CD14-positive monocyte (primary cell): ENCODE measurements around the gene RIPOR3. TPM values are rescaled to one million over a fixed set of nuclear protein-coding genes. Genes with fewer than 3 reads are reported as not detected.

Experiments
- DNase-seq, 3 donors: peaks; one replicate each; pipeline ENCODE4 v3.0.0-alpha.2; 2011 to 2022
- H2AFZ ChIP-seq: 2 replicates; pipeline ENCODE4 v1.6.0; 2012; ENCODE audit warnings: mild to moderate bottlenecking, low read depth, low read length, inconsistent platforms; ENCODE audit not compliant: insufficient read depth, poor library complexity, severe bottlenecking
- H3K27ac ChIP-seq, 2 donors: 1 replicate in 1 of 2; 2 replicates in 1 of 2; pipeline ENCODE4 v1.5.1; 2012 to 2013; ENCODE audit warnings: low read length in 2 of 2, control low read depth in 1 of 2, inconsistent platforms in 1 of 2, low read depth in 1 of 2, mild to moderate bottlenecking in 1 of 2
- H3K27me3 ChIP-seq, 2 donors: one replicate each; pipeline versions ENCODE4 v1.6.0 to v1.6.1; 2011 to 2013; ENCODE audit warnings: low read length in 2 of 2; ENCODE audit not compliant: control insufficient read depth in 2 of 2, insufficient read depth in 2 of 2
- H3K36me3 ChIP-seq, 2 donors: replicated peaks in 1 of 2; 1 replicate in 1 of 2; 2 replicates in 1 of 2; pipeline versions ENCODE4 v1.5.1 to v1.6.1; 2012 to 2013; ENCODE audit warnings: low read length in 2 of 2, control low read depth in 1 of 2, inconsistent platforms in 1 of 2, mild to moderate bottlenecking in 1 of 2; ENCODE audit not compliant: insufficient read depth in 2 of 2, control insufficient read depth in 1 of 2
- H3K4me1 ChIP-seq, 2 donors: 1 replicate in 1 of 2; 2 replicates in 1 of 2; pipeline versions ENCODE4 v1.5.1 to v1.6.1; 2012 to 2013; ENCODE audit warnings: low read length in 2 of 2, control low read depth in 1 of 2, inconsistent platforms in 1 of 2, mild to moderate bottlenecking in 1 of 2, moderate library complexity in 1 of 2; ENCODE audit not compliant: insufficient read depth in 2 of 2, control insufficient read depth in 1 of 2
- H3K4me2 ChIP-seq: replicated peaks from 2 replicates; pipeline ENCODE3; 2012; ENCODE audit warnings: low read length, moderate library complexity, mild to moderate bottlenecking; ENCODE audit not compliant: poor library complexity, severe bottlenecking; ENCODE audit errors: extremely low read depth
- H3K4me3 ChIP-seq, 3 experiments: fragments of 200-600 bp in 1 of 3; sonication (generic) in 1 of 3; replicated peaks in 1 of 3; 1 replicate in 2 of 3; 2 replicates in 1 of 3; pipeline ENCODE4 v1.5.1; 2011 to 2013; ENCODE audit warnings: low read length in 3 of 3, mild to moderate bottlenecking in 3 of 3, control low read depth in 2 of 3, low read depth in 2 of 3, inconsistent platforms in 1 of 3, moderate library complexity in 1 of 3
- H3K79me2 ChIP-seq: 2 replicates; pipeline ENCODE4 v1.6.0; 2012; ENCODE audit warnings: mild to moderate bottlenecking, control low read depth, inconsistent platforms, low read length, moderate library complexity; ENCODE audit not compliant: insufficient read depth
- H3K9ac ChIP-seq: 2 replicates; pipeline ENCODE4 v1.6.0; 2017; ENCODE audit warnings: low read length, mild to moderate bottlenecking; ENCODE audit not compliant: insufficient read depth, poor library complexity, severe bottlenecking
- H3K9me3 ChIP-seq, 2 donors: replicated peaks in 1 of 2; 1 replicate in 1 of 2; 2 replicates in 1 of 2; pipeline versions ENCODE4 v1.5.1 to v1.6.1; 2012 to 2013; ENCODE audit warnings: low read length in 2 of 2, control low read depth in 1 of 2; ENCODE audit not compliant: control insufficient read depth in 1 of 2, insufficient read depth in 1 of 2
- H4K20me1 ChIP-seq: 2 replicates; pipeline ENCODE4 v1.6.0; 2012; ENCODE audit warnings: mild to moderate bottlenecking, low read length, control low read depth, moderate library complexity; ENCODE audit not compliant: insufficient read depth
- H3K27ac Mint-ChIP-seq, 7 donors: one replicate each; pipeline ENCODE4 v1.8.0; 2020; ENCODE audit warnings: mild to moderate bottlenecking in 7 of 7, mixed read lengths in 7 of 7, moderate library complexity in 6 of 7, inconsistent platforms in 2 of 7
- H3K27me3 Mint-ChIP-seq, 3 donors: one replicate each; pipeline ENCODE4 v1.8.0; 2021 to 2022; ENCODE audit warnings: low read depth in 3 of 3, mild to moderate bottlenecking in 3 of 3, mixed read lengths in 3 of 3, moderate library complexity in 3 of 3, inconsistent platforms in 1 of 3
- H3K36me3 Mint-ChIP-seq, 2 donors: one replicate each; pipeline ENCODE4 v1.8.0; 2020; ENCODE audit warnings: mixed read lengths in 2 of 2, inconsistent platforms in 1 of 2, mild to moderate bottlenecking in 1 of 2
- H3K4me1 Mint-ChIP-seq: one replicate; pipeline ENCODE4 v1.8.0; 2020; ENCODE audit warnings: mild to moderate bottlenecking, mixed read lengths
- H3K4me3 Mint-ChIP-seq, 2 donors: one replicate each; pipeline ENCODE4 v1.8.0; 2020; ENCODE audit warnings: mild to moderate bottlenecking in 2 of 2, mixed read lengths in 2 of 2, moderate library complexity in 1 of 2
- H3K9me3 Mint-ChIP-seq, 7 donors: one replicate each; pipeline ENCODE4 v1.8.0; 2020 to 2022; ENCODE audit warnings: mixed read lengths in 7 of 7, mild to moderate bottlenecking in 6 of 7, moderate library complexity in 6 of 7, inconsistent platforms in 2 of 7
- CTCF ChIP-seq: fragments of 200-600 bp; IDR thresholded peaks from one replicate; pipeline ENCODE4 v1.8.0; 2022; ENCODE audit warnings: antibody characterized with exemption, mild to moderate bottlenecking
- WGBS: methylation state at CpG from one replicate; pipeline ENCODE4 v1.1.5; 2013; ENCODE audit warnings: missing lambda C conversion rate; ENCODE audit not compliant: insufficient coverage; 5-methylcytosine and 5-hydroxymethylcytosine counted together
- intact Hi-C, 2 donors: fragments of 100-400 bp; cut with micrococcal nuclease; formaldehyde crosslinking; loops; one replicate each; pipeline versions ENCODE4 v1.15.0 to v1.15.1; 2023
- polyA plus RNA-seq, 3 donors: library from polyadenylated mRNA; depleted of rRNA in 1 of 3; unstranded in 2 of 3; stranded (reverse) in 1 of 3; fragments of 300-500 nt in 2 of 3; fragments of >200 nt in 1 of 3; fragmentation: Illumina TruSeq in 2 of 3; gene quantifications; 1 replicate in 2 of 3; 2 replicates in 1 of 3; pipeline ENCODE4 v1.2.3, GENCODE V29; 2012 to 2021

The RIPOR3 gene
- polyA plus RNA-seq, 3 donors: not detected

- Histone ChIP-seq H3K4me1 (no peaks in the 10 kb centered on the region), H2AFZ (no peak overlapping the region), H3K79me2 (no peaks in the 10 kb centered on the region), H3K27me3 (no peaks in the 10 kb centered on the region), H3K4me2 (no peak overlapping the region), H3K9me3 (no peaks in the 10 kb centered on the region), H3K9ac (no peak overlapping the region), H3K27ac (no peak overlapping the region), H3K4me3 (no peak overlapping the region), H3K36me3 (peaks cover 0 to 1% of the 10 kb centered on the region in 2 donors), H4K20me1 (no peaks in the 10 kb centered on the region)
- no peak overlapping the region for H3K4me3 Mint-ChIP-seq
- TF ChIP-seq CTCF: no peak
- no peak for DNase-seq
- peaks cover 0 to 2% (median 0%) of the 10 kb centered on the region in 7 donors for H3K9me3 Mint-ChIP-seq
- intact Hi-C loops: no loop called here
- H3K4me1 Mint-ChIP-seq: peaks cover 5% of the 10 kb centered on the region
- 94% methylated on average over 6 of the region's 6 CpGs for WGBS
- peaks cover 4 to 11% (median 6%) of the 10 kb centered on the region in 3 donors for H3K27me3 Mint-ChIP-seq
- peaks cover 0 to under 1% of the 10 kb centered on the region in 2 donors for H3K36me3 Mint-ChIP-seq
- H3K27ac Mint-ChIP-seq: peak overlapping the region in 1 of 7 donors; percentile 35
Observed at GRCh38 chr20:50595433-50595895, 95.9 kb downstream of the RIPOR3 start.

- Histone ChIP-seq H3K4me1 (no peaks in the 10 kb centered on the region), H2AFZ (no peak overlapping the region), H3K9ac (no peak overlapping the region), H3K9me3 (no peaks in the 10 kb centered on the region), H3K27ac (no peak overlapping the region), H3K4me3 (no peak overlapping the region), H3K27me3 (no peaks in the 10 kb centered on the region), H3K36me3 (peaks cover 3 to 8% of the 10 kb centered on the region in 2 donors), H3K79me2 (no peaks in the 10 kb centered on the region), H3K4me2 (no peak overlapping the region), H4K20me1 (no peaks in the 10 kb centered on the region)
- DNase-seq: peak in 1 of 3 donors; percentile 9
- Mint-ChIP-seq H3K4me3 (no peak overlapping the region), H3K9me3 (peaks cover 0 to 2% (median 0%) of the 10 kb centered on the region in 7 donors), H3K27ac (no peak overlapping the region), H3K4me1 (peaks cover 5% of the 10 kb centered on the region), H3K36me3 (peaks cover 4 to 7% of the 10 kb centered on the region in 2 donors), H3K27me3 (peaks cover 3 to 11% (median 6%) of the 10 kb centered on the region in 3 donors)
- 89% methylated on average over 9 of the region's 19 CpGs for WGBS
- intact Hi-C loops: no loop called here
- no peak for TF ChIP-seq CTCF
Observed at GRCh38 chr20:50594591-50595432, 96.5 kb downstream of the RIPOR3 start.
